Endothelial cell of umbilical vein (primary cell): Measurements from ENCODE around the gene TENM4. TPM values are rescaled to one million over a fixed set of nuclear protein-coding genes. Genes with fewer than 3 reads are reported as not detected.

ENCODE experiments used
- BruUV-seq: library from RNA; stranded (reverse); fragments of 400-500 nt; replicated peaks from 2 replicates; lab custom pipeline; 2021; lab: Mats Ljungman, UMichigan
- CTCF ChIA-PET: fragments of 300-600, 350-600 bp; sonication (Branson Sonifier 250); formaldehyde crosslinking; loops from one replicate; lab custom pipeline; 2021; ENCODE audit warnings: antibody characterized with exemption, inconsistent platforms; lab: Charles Lee
- POLR2A ChIA-PET: fragments of 300-600, 350-600 bp; sonication (Branson Sonifier 250); formaldehyde crosslinking; loops from one replicate; lab custom pipeline; 2021; ENCODE audit warnings: antibody characterized with exemption, inconsistent platforms; lab: Charles Lee
- DNase-seq: peaks from one replicate; pipeline ENCODE4 v3.0.0-alpha.2; 2011; ENCODE audit warnings: low read depth, low spot score
- FAIRE-seq: peaks from 2 replicates; lab custom pipeline; 2011; peaks lifted over from hg19 to GRCh38; lab: Jason Lieb, UNC
- H2AFZ ChIP-seq: 2 replicates; pipeline ENCODE4 v1.6.0; 2012; ENCODE audit warnings: low read depth, low read length, control low read depth, inconsistent platforms
- H3K27ac ChIP-seq: 2 replicates; pipeline ENCODE4 v1.5.1; 2011; ENCODE audit warnings: low read depth, mild to moderate bottlenecking, control low read depth, low read length, moderate library complexity; ENCODE audit not compliant: insufficient read depth
- H3K27me3 ChIP-seq, 2 experiments: 2 replicates each; pipeline versions ENCODE4 v1.6.0 to v1.6.1; 2011; ENCODE audit warnings: low read length in 2 of 2, mixed read lengths in 1 of 2; ENCODE audit not compliant: control insufficient read depth in 2 of 2, insufficient read depth in 2 of 2
- H3K36me3 ChIP-seq, 2 experiments: 2 replicates in 1 of 2; 3 replicates in 1 of 2; pipeline ENCODE4 v1.5.1; 2011; ENCODE audit warnings: low read length in 2 of 2, mild to moderate bottlenecking in 1 of 2, moderate library complexity in 1 of 2; ENCODE audit not compliant: control insufficient read depth in 2 of 2, insufficient read depth in 2 of 2; ENCODE audit errors: extremely low read depth in 1 of 2
- H3K4me1 ChIP-seq: 3 replicates; pipeline ENCODE4 v1.5.1; 2011; ENCODE audit warnings: mild to moderate bottlenecking, low read length; ENCODE audit not compliant: control insufficient read depth, insufficient read depth; ENCODE audit errors: extremely low read depth
- H3K4me2 ChIP-seq: 2 replicates; pipeline ENCODE4 v1.6.1; 2011; ENCODE audit warnings: low read length, control low read depth, mixed read lengths; ENCODE audit not compliant: insufficient read depth
- H3K4me3 ChIP-seq, 3 experiments: fragments of 200-600 bp in 1 of 3; sonication (generic), shearing (Covaris generic) in 1 of 3; replicated peaks in 1 of 3; 2 replicates each; pipeline ENCODE4 v1.5.1; 2011 to 2016; ENCODE audit warnings: control low read depth in 3 of 3, low read length in 3 of 3, mild to moderate bottlenecking in 2 of 3, inconsistent platforms in 1 of 3, low read depth in 1 of 3, moderate library complexity in 1 of 3; ENCODE audit not compliant: insufficient read depth in 1 of 3
- H3K79me2 ChIP-seq: 2 replicates; pipeline ENCODE4 v1.6.0; 2012; ENCODE audit warnings: low read length, inconsistent platforms; ENCODE audit not compliant: control insufficient read depth, insufficient read depth
- H3K9ac ChIP-seq: replicated peaks from 2 replicates; pipeline ENCODE3; 2011; ENCODE audit warnings: low read length, control low read depth; ENCODE audit not compliant: insufficient read depth; ENCODE audit errors: extremely low read depth
- H3K9me1 ChIP-seq: replicated peaks from 3 replicates; pipeline ENCODE4 v1.6.0; 2011; ENCODE audit warnings: mild to moderate bottlenecking, low read length; ENCODE audit not compliant: control insufficient read depth, insufficient read depth; ENCODE audit errors: extremely low read depth
- H3K9me3 ChIP-seq: replicated peaks from 2 replicates; pipeline ENCODE4 v1.5.1; 2012; ENCODE audit warnings: low read length, inconsistent platforms; ENCODE audit not compliant: control insufficient read depth, insufficient read depth
- H4K20me1 ChIP-seq: replicated peaks from 2 replicates; pipeline ENCODE3; 2011; ENCODE audit warnings: mild to moderate bottlenecking, low read length; ENCODE audit not compliant: control insufficient read depth, insufficient read depth; ENCODE audit errors: extremely low read depth
- EZH2 ChIP-seq: IDR thresholded peaks from 2 replicates; pipeline ENCODE4 v1.6.1; 2012; ENCODE audit warnings: borderline replicate concordance, low read depth, mild to moderate bottlenecking, moderate library complexity, low read length, inconsistent platforms; ENCODE audit not compliant: severe bottlenecking
- FOS ChIP-seq: IDR thresholded peaks from 2 replicates; pipeline ENCODE4 v1.6.1; 2011; ENCODE audit warnings: mild to moderate bottlenecking, low read length, moderate library complexity, borderline replicate concordance; ENCODE audit not compliant: insufficient read depth
- GATA2 ChIP-seq: IDR thresholded peaks from 2 replicates; pipeline ENCODE4 v1.7.0; 2011; ENCODE audit warnings: low read depth, mild to moderate bottlenecking, moderate library complexity, mixed read lengths, low read length; ENCODE audit not compliant: insufficient read length, insufficient read depth
- JUN ChIP-seq: IDR thresholded peaks from 2 replicates; pipeline ENCODE4 v1.6.1; 2011; ENCODE audit warnings: borderline replicate concordance, low read depth; ENCODE audit not compliant: insufficient read length, insufficient read depth
- MYC ChIP-seq: IDR thresholded peaks from one replicate; pipeline ENCODE4 v1.6.1; 2011; ENCODE audit warnings: mild to moderate bottlenecking, low read depth, low read length
- POLR2A ChIP-seq: IDR thresholded peaks from 2 replicates; pipeline ENCODE4 v1.6.1; 2012; ENCODE audit warnings: low read depth, mild to moderate bottlenecking, control low read depth, low read length
- POLR2AphosphoS5 ChIP-seq: IDR thresholded peaks from 2 replicates; pipeline ENCODE4 v1.6.1; 2012; ENCODE audit warnings: low read depth, mild to moderate bottlenecking, control low read depth, low read length, moderate library complexity; ENCODE audit not compliant: insufficient read depth
- dilution Hi-C: fragments of 300-500 bp; cut with MboI; formaldehyde crosslinking; loops from one replicate; pipeline ENCODE4 v1.15.0; 2019; ENCODE audit warnings: low sequenced_read_pairs; ENCODE audit not compliant: extremely low pct_ligation_motif_present
- intact Hi-C: fragments of 100-400 bp; cut with micrococcal nuclease; formaldehyde crosslinking; loops from one replicate; pipeline ENCODE4 v1.10.0; 2022
- polyA plus RNA-seq, 4 experiments: library from polyadenylated mRNA; depleted of rRNA in 3 of 4; stranded (reverse) in 3 of 4; unstranded in 1 of 4; fragments of >200 nt; gene quantifications; 2 replicates each; pipeline versions ENCODE4 v1.2.1 to v1.2.3, GENCODE V29; 2011 to 2012; ENCODE audit warnings: missing spikeins in 1 of 4
- total RNA-seq: library from RNA; stranded (reverse); gene quantifications from 2 replicates; pipeline ENCODE4 v1.2.3, GENCODE V29; 2021
- TF ChIP-seq, protein P1 (sequence below), 2 donors: IDR thresholded peaks; 1 replicate in 1 of 2; 2 replicates in 1 of 2; pipeline ENCODE4 v1.5.1; 2011; ENCODE audit warnings: low read length in 2 of 2, mild to moderate bottlenecking in 2 of 2, moderate library complexity in 2 of 2, control low read depth in 1 of 2, inconsistent platforms in 1 of 2, low read depth in 1 of 2; ENCODE audit not compliant: insufficient read depth in 1 of 2; ENCODE audit errors: extremely low read depth in 1 of 2
- TF ChIP-seq, protein P2 (sequence below): IDR thresholded peaks from 2 replicates; pipeline ENCODE4 v1.6.1; 2011; ENCODE audit not compliant: insufficient read depth, insufficient read length

The TENM4 gene
- total and polyA plus RNA-seq, 2 donors (not counting 3 experiments of a cell fraction or from before 2014, with no cell fraction given), result 0.06 to 0.27 TPM

DNA sequence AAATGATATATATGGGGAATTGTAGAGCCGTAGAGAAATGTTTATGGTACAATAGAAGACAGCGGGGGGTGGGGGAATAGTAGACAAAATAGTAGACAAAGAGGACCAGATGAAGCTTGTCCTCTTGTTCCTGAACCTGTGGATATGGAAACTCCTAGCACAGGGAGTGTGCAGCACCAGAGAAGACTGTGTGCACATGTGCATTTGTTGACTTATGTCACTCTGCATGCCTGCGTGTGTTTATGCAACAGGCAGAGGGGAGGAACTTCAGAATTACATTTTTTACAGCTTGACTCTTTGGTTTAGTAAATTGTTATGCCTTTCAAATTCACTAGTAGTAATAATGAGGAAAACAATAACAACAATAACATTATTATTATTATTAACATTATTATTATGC, 36.0 kb downstream of the TENM4 start:
- Histone ChIP-seq H3K9me3 (no peaks in the 10 kb centered on the region), H3K36me3 (no peaks in the 10 kb centered on the region), H3K9ac (no peak overlapping the region), H3K79me2 (no peaks in the 10 kb centered on the region), H4K20me1 (no peaks in the 10 kb centered on the region), H3K4me1 (no peaks in the 10 kb centered on the region), H3K9me1 (no peaks in the 10 kb centered on the region), H3K27ac (no peak overlapping the region), H3K4me3 (no peak overlapping the region), H3K4me2 (no peak overlapping the region), H3K27me3 (no peaks in the 10 kb centered on the region), H2AFZ (no peak overlapping the region)
- TF ChIP-seq JUN, result no peak
- TF ChIP-seq MYC, result no peak
- no peak for TF ChIP-seq POLR2A
- TF ChIP-seq EZH2, result no peak
- TF ChIP-seq GATA2, result no peak
- no peak for TF ChIP-seq POLR2AphosphoS5
- TF ChIP-seq FOS, result no peak
- FAIRE-seq (no peak), DNase-seq (no peak)
- dilution Hi-C loops (no loop called here), intact Hi-C loops (no loop called here)
- ChIA-PET CTCF (no interaction called here), POLR2A (no interaction called here)
- BruUV-seq, result no TSS peak

DNA sequence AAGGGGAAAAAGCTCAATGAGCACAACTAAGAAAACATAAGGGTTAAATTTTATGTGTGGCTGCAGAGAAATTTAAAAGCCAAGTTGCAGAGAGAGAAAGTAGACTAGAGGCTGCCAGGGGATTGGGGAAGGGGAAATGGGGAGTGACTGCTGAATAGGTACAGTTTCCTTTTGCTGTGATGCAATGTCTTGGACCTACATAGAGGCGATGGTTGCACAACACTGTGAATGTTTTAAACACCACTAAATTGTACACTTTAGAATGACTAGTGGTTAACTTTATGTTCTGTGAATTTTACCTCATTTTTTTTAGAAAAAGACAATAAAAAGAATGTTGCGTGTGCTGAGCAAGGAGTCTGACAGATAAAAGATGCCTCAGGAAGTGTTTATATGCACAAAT, 36.5 kb downstream of the TENM4 start:
- dilution Hi-C loops (no loop called here), intact Hi-C loops (no loop called here)
- no peak overlapping the region for H3K4me2 ChIP-seq
- no peak overlapping the region for H2AFZ ChIP-seq
- TF ChIP-seq POLR2A (no peak), EZH2 (no peak), POLR2AphosphoS5 (no peak), FOS (no peak), MYC (no peak), JUN (no peak), GATA2 (no peak)
- TF ChIP-seq, protein P1, sequence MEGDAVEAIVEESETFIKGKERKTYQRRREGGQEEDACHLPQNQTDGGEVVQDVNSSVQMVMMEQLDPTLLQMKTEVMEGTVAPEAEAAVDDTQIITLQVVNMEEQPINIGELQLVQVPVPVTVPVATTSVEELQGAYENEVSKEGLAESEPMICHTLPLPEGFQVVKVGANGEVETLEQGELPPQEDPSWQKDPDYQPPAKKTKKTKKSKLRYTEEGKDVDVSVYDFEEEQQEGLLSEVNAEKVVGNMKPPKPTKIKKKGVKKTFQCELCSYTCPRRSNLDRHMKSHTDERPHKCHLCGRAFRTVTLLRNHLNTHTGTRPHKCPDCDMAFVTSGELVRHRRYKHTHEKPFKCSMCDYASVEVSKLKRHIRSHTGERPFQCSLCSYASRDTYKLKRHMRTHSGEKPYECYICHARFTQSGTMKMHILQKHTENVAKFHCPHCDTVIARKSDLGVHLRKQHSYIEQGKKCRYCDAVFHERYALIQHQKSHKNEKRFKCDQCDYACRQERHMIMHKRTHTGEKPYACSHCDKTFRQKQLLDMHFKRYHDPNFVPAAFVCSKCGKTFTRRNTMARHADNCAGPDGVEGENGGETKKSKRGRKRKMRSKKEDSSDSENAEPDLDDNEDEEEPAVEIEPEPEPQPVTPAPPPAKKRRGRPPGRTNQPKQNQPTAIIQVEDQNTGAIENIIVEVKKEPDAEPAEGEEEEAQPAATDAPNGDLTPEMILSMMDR (IDR thresholded peaks at IDR 0.05; ENCODE audit: extremely low read depth in 1 of 2, insufficient read depth in 1 of 2, low read depth in 1 of 2, low read length in 2 of 2), result no peak
- TF ChIP-seq, protein P2, sequence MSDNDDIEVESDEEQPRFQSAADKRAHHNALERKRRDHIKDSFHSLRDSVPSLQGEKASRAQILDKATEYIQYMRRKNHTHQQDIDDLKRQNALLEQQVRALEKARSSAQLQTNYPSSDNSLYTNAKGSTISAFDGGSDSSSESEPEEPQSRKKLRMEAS, result no peak
- ChIA-PET POLR2A (no interaction called here), CTCF (no interaction called here)
- BruUV-seq, result no TSS peak
- H3K4me3 ChIP-seq, result no peak overlapping the region
- no peaks in the 10 kb centered on the region for H4K20me1 ChIP-seq
- no peaks in the 10 kb centered on the region for H3K9me1 ChIP-seq
- no peak for DNase-seq
- H3K36me3 ChIP-seq, result no peaks in the 10 kb centered on the region
- H3K9ac ChIP-seq, result no peak overlapping the region
- H3K4me1 ChIP-seq, result no peaks in the 10 kb centered on the region
- H3K9me3 ChIP-seq, result no peaks in the 10 kb centered on the region
- FAIRE-seq, result no peak
- no peaks in the 10 kb centered on the region for H3K79me2 ChIP-seq
- H3K27me3 ChIP-seq, result no peaks in the 10 kb centered on the region
- no peak overlapping the region for H3K27ac ChIP-seq
